Measurements from ENCODE around the gene MDFIC.

Gene MDFIC

GRCh38 chr7:115044224-115044623 is 122.3 kb downstream of the MDFIC start:
- no peak for DNase-seq

DNA sequence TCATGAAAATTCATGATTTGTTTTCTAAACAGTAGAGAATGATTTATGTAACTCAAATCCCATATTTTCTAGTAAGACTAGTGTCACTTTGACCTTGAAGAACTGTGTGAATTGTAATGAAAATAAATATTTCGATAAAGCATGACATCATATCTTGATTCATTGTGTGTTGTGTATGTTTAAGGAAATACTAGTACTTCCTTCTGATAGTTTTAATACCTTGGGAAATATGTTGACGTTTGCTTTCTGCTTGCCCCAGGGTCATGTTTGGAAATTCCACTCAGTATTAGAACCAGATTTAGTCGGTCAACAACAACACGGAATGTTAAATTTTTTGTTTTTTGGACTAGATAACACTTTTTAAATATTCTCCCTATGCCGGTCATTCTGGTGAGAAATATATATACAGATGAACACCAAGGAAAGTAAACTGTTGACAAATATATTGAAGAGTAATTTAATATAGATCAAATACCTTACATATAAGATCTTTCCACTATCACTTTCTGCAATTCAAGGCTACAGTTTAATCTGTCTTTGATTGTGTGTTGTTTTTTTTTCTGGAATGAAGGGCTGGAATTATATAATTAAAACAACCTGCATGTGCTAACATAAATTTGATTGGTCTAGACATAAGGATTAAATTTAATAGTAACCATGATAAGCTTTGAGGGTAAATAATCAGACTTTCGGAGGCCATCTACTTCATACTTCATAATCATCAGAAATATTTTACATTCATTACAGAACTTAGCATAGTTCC is 126.2 kb downstream of the MDFIC start:
- no peak for DNase-seq

GRCh38 chr7:115052706-115053105 is 130.8 kb downstream of the MDFIC start:
- DNase-seq = no peak

- DNase-seq = no peak
Measured at GRCh38 chr7:115054478-115055065, 132.7 kb downstream of the MDFIC start.

- DNase-seq = no peak
Measured at GRCh38 chr7:115056019-115056418, 134.1 kb downstream of the MDFIC start.

- no peak for DNase-seq
Measured at GRCh38 chr7:115058726-115059125, 136.8 kb downstream of the MDFIC start.

- no peak for DNase-seq
Measured at GRCh38 chr7:115059321-115059720, 137.4 kb downstream of the MDFIC start.

- DNase-seq = no peak
Measured at GRCh38 chr7:115060095-115060870, 138.4 kb downstream of the MDFIC start.

GRCh38 chr7:115066050-115066449 is 144.2 kb downstream of the MDFIC start:
- DNase-seq = no peak

GRCh38 chr7:115066634-115067033 is 144.7 kb downstream of the MDFIC start:
- DNase-seq = no peak

DNA sequence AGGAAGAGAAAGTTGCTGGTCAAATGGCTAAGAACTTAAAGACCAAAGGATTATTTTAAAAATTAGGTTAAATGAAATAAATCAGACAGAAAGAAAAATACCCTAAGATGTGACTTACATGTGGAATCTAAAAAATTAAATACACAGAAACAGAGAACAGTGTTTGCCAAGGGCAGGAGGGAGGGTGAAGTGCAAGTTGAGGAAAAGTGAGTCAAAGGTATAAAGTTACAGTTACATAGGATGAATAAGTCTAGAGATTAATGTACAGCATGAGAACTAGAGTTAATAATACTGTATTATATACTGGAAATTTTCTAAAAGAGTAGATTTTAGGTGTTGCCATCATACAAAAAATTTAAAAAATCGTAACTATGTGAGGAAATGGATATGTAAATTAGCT is 146.3 kb downstream of the MDFIC start:
- DNase-seq = no peak

All from activated effector memory CD4-positive, alpha-beta T cell treated with Interleukin-2 at 50 U/mL for 16 hours (primary cell).